Nephron (organoid): ENCODE results near the gene SEC24D.

Source experiments
- H3K27ac Mint-ChIP-seq, 3 experiments: 2 replicates each; pipeline ENCODE4 v1.8.0; 2020; ENCODE audit warnings: mixed read lengths in 3 of 3, mild to moderate bottlenecking in 2 of 3, moderate library complexity in 1 of 3
- H3K27me3 Mint-ChIP-seq: 2 replicates; pipeline ENCODE4 v1.8.0; 2021; ENCODE audit warnings: low read depth, mild to moderate bottlenecking, moderate library complexity, mixed read lengths
- H3K36me3 Mint-ChIP-seq: 2 replicates; pipeline ENCODE4 v1.8.0; 2020; ENCODE audit warnings: low read depth, mixed read lengths
- H3K4me1 Mint-ChIP-seq: 2 replicates; pipeline ENCODE4 v1.8.0; 2020; ENCODE audit warnings: mixed read lengths
- H3K4me3 Mint-ChIP-seq, 3 experiments: 2 replicates each; pipeline ENCODE4 v1.8.0; 2020; ENCODE audit warnings: mild to moderate bottlenecking in 3 of 3, mixed read lengths in 3 of 3, moderate library complexity in 2 of 3
- H3K9me3 Mint-ChIP-seq: 2 replicates; pipeline ENCODE4 v1.8.0; 2020; ENCODE audit warnings: mixed read lengths
- CTCF ChIP-seq, 3 experiments: fragments of 200-600 bp; sonication (generic); IDR thresholded peaks; one replicate each; pipeline ENCODE4 v1.5.0; 2021; ENCODE audit warnings: antibody characterized with exemption in 3 of 3; ENCODE audit not compliant: unreplicated experiment in 3 of 3

Gene SEC24D

DNA sequence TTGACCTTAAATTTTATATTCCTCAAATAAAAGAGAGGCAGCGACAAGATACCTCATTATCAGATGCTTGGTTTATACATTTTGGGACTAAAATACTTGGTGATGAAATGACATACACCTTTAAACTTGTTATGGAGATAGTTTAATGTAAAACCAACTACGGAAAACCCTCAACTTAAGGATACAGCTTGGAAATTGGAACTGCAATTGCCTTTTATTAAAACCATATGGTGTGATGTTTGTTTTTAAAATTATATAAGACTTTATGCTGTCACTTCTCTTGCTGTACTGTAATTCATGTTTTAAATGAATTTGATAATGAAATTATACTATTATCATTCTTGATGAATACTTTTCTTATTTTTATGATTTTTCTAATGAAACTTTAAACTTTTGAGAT is 124.9 kb downstream of the SEC24D start:
- H3K27ac Mint-ChIP-seq = peak overlapping the region in 2 of 3 experiments; percentile 9 to 74
- TF ChIP-seq CTCF (IDR thresholded peaks at IDR 0.05; ENCODE audit: unreplicated experiment in 3 of 3) = no peak
- no peaks in the 10 kb centered on the region for H3K4me1 Mint-ChIP-seq
- peaks cover 43% of the 10 kb centered on the region for H3K36me3 Mint-ChIP-seq
- H3K9me3 Mint-ChIP-seq = no peaks in the 10 kb centered on the region
- H3K27me3 Mint-ChIP-seq = no peaks in the 10 kb centered on the region
- no peak overlapping the region for H3K4me3 Mint-ChIP-seq

- H3K27me3 Mint-ChIP-seq = no peaks in the 10 kb centered on the region
- no peaks in the 10 kb centered on the region for H3K4me1 Mint-ChIP-seq
- no peak overlapping the region for H3K4me3 Mint-ChIP-seq
- H3K27ac Mint-ChIP-seq = no peak overlapping the region
- no peak for TF ChIP-seq CTCF (IDR thresholded peaks at IDR 0.05; ENCODE audit: unreplicated experiment in 3 of 3)
- H3K36me3 Mint-ChIP-seq = peaks cover 62% of the 10 kb centered on the region
- no peaks in the 10 kb centered on the region for H3K9me3 Mint-ChIP-seq
These were observed 132.8 kb downstream of the SEC24D start for GRCh38 chr4:118703118-118703517.

DNA sequence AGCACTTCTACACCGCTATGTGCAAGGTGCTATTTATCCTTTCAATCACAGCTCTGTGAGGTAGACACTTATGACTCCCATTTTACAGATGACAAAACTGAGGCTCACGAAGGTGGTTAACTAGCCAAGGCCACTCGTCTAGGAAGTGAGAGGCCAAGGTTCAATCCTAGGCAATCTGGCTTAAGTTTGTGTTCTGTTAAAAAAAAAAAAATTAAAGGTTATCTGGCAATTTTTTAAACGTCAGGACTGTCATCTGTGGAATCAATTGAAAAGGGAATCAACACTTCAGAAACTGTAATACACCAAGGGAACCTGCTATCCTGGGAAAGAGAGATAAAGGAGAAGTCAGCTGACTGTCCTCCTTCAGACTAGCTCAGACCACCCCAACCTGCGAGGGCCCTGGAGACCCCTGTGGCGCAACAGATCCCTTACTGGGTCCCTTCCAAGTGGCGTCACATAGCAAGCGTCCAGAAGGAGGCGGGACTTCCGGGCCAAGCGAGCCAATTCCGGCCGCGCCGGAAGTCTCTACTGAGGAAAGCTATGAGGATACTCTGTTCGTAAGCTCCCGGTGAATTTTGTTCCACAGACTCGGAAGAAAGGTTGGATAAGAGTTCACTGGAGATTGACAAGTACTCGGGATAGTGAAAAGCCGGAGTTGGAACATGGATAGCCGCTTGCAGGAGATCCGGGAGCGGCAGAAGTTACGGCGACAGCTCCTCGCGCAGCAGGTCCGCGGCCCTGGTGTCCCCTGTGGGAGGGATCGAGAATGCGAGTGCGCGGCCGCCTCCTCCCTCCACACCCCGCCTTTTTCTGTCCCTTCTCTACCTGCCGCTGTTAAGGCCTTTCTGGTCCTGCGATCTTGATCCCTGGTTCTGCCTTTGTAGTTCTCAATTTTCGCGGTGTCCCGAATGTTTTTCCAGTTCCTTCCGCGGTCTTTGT is 150.8 kb downstream of the SEC24D start, which contains the start of gene METTL14:
Gene METTL14, plus strand, starts transcription at position 520 of the 939 bp plus-strand sequence. Its CDS starts 143 bp downstream, at position 663.
- peaks cover 22% of the 10 kb centered on the region for H3K4me1 Mint-ChIP-seq
- peaks cover 15% of the 10 kb centered on the region for H3K36me3 Mint-ChIP-seq
- peak within 1 kb of the TSS; percentile 88 to 94 (median 94) for H3K27ac Mint-ChIP-seq
- TF ChIP-seq CTCF (IDR thresholded peaks at IDR 0.05; ENCODE audit: unreplicated experiment in 3 of 3) = peak in 1 of 3 experiments; percentile 23
- peak within 1 kb of the TSS; percentile 95 to 100 (median 96) for H3K4me3 Mint-ChIP-seq
- H3K27me3 Mint-ChIP-seq = no peaks in the 10 kb centered on the region
- no peaks in the 10 kb centered on the region for H3K9me3 Mint-ChIP-seq

GRCh38 chr4:118683513-118683912 is 152.4 kb downstream of the SEC24D start:
- Mint-ChIP-seq H3K4me3 (peak overlapping the region; percentile 14 to 54 (median 51)), H3K27ac (peak overlapping the region in 2 of 3 experiments; percentile 9 to 12), H3K4me1 (peaks cover 22% of the 10 kb centered on the region), H3K9me3 (no peaks in the 10 kb centered on the region), H3K36me3 (peaks cover 8% of the 10 kb centered on the region), H3K27me3 (no peaks in the 10 kb centered on the region)
- no peak for TF ChIP-seq CTCF (IDR thresholded peaks at IDR 0.05; ENCODE audit: unreplicated experiment in 3 of 3)

GRCh38 chr4:118682928-118683327 is 153.0 kb downstream of the SEC24D start:
- peak; percentile 21 to 43 (median 36) for TF ChIP-seq CTCF (IDR thresholded peaks at IDR 0.05; ENCODE audit: unreplicated experiment in 3 of 3)
- Mint-ChIP-seq H3K36me3 (peaks cover 8% of the 10 kb centered on the region), H3K4me3 (peak overlapping the region; percentile 14 to 54 (median 51)), H3K27ac (peak overlapping the region in 2 of 3 experiments; percentile 9 to 12), H3K4me1 (peaks cover 22% of the 10 kb centered on the region), H3K27me3 (no peaks in the 10 kb centered on the region), H3K9me3 (no peaks in the 10 kb centered on the region)
